Fibroblast of lung (primary cell): Measurements from ENCODE around the gene SLC30A5. TPM values are rescaled to one million over a fixed set of nuclear protein-coding genes. Genes with fewer than 3 reads are reported as not detected.

Experiments
- DNase-seq, 2 donors: peaks; one replicate each; pipeline versions ENCODE4 v3.0.0 to v3.0.0-alpha.2; 2010; ENCODE audit warnings: low read depth in 2 of 2
- H2AFZ ChIP-seq: 2 replicates; pipeline ENCODE4 v1.5.1; 2012; ENCODE audit warnings: low read length, control low read depth, inconsistent platforms
- H3K27ac ChIP-seq: 2 replicates; pipeline ENCODE4 v1.5.1; 2011; ENCODE audit warnings: low read length, control low read depth; ENCODE audit not compliant: insufficient read depth
- H3K27me3 ChIP-seq: 2 replicates; pipeline ENCODE4 v1.5.1; 2011; ENCODE audit warnings: mild to moderate bottlenecking, low read length; ENCODE audit not compliant: control insufficient read depth, insufficient read depth
- H3K36me3 ChIP-seq: 2 replicates; pipeline ENCODE4 v1.5.1; 2011; ENCODE audit warnings: low read length; ENCODE audit not compliant: control insufficient read depth, insufficient read depth
- H3K4me1 ChIP-seq: 2 replicates; pipeline ENCODE4 v1.5.1; 2011; ENCODE audit warnings: low read length; ENCODE audit not compliant: control insufficient read depth, insufficient read depth; ENCODE audit errors: extremely low read depth
- H3K4me2 ChIP-seq: 2 replicates; pipeline ENCODE4 v1.5.1; 2011; ENCODE audit warnings: low read length, control low read depth; ENCODE audit not compliant: insufficient read depth; ENCODE audit errors: extremely low read depth
- H3K4me3 ChIP-seq, 4 experiments: fragments of 200-600 bp in 1 of 4; sonication (generic) in 1 of 4; replicated peaks in 1 of 4; 2 replicates each; pipeline ENCODE4 v1.5.1; 2011 to 2016; ENCODE audit warnings: low read length in 4 of 4, low read depth in 3 of 4, mild to moderate bottlenecking in 3 of 4, control low read depth in 2 of 4, inconsistent platforms in 1 of 4, mixed read lengths in 1 of 4; ENCODE audit not compliant: insufficient read depth in 1 of 4; ENCODE audit errors: control extremely low read depth in 1 of 4
- H3K79me2 ChIP-seq: 2 replicates; pipeline ENCODE4 v1.5.1; 2012; ENCODE audit warnings: mild to moderate bottlenecking, low read length, inconsistent platforms; ENCODE audit not compliant: control insufficient read depth, insufficient read depth
- H3K9ac ChIP-seq: 2 replicates; pipeline ENCODE4 v1.5.1; 2011; ENCODE audit warnings: mild to moderate bottlenecking, low read length, control low read depth; ENCODE audit not compliant: insufficient read depth
- H3K9me3 ChIP-seq: 2 replicates; pipeline ENCODE4 v1.5.1; 2012; ENCODE audit warnings: low read depth, low read length; ENCODE audit not compliant: control insufficient read depth, insufficient read depth
- H4K20me1 ChIP-seq: 2 replicates; pipeline ENCODE4 v1.5.1; 2011; ENCODE audit warnings: low read length; ENCODE audit not compliant: control insufficient read depth, insufficient read depth; ENCODE audit errors: extremely low read depth
- EZH2 ChIP-seq: IDR thresholded peaks from 2 replicates; pipeline ENCODE4 v1.5.1; 2012; ENCODE audit warnings: low read length, control low read depth, mild to moderate bottlenecking; ENCODE audit errors: missing control alignments
- polyA plus RNA-seq, 2 donors: library from polyadenylated mRNA; depleted of rRNA in 1 of 2; stranded (reverse) in 1 of 2; unstranded in 1 of 2; fragments of >200 nt; gene quantifications; 2 replicates each; pipeline ENCODE4 v1.2.1, GENCODE V29; 2011 to 2012; ENCODE audit warnings: missing spikeins in 1 of 2
- total RNA-seq: library from RNA; depleted of rRNA; stranded (reverse); fragments of >200 nt; gene quantifications from 2 replicates; pipeline ENCODE4 v1.2.1, GENCODE V29; 2014
- TF ChIP-seq, protein P1 (sequence below), 2 donors: IDR thresholded peaks in 1 of 2; conservative IDR thresholded peaks in 1 of 2; 1 replicate in 1 of 2; 2 replicates in 1 of 2; pipeline ENCODE4 v1.5.1; 2011 to 2012; ENCODE audit warnings: low read length in 2 of 2, control low read depth in 1 of 2, inconsistent platforms in 1 of 2, low read depth in 1 of 2, mild to moderate bottlenecking in 1 of 2

Gene SLC30A5
- total and polyA plus RNA-seq, 2 donors (not counting 1 experiment from before 2014, with no cell fraction given): 48.0 to 97.1 TPM

DNA sequence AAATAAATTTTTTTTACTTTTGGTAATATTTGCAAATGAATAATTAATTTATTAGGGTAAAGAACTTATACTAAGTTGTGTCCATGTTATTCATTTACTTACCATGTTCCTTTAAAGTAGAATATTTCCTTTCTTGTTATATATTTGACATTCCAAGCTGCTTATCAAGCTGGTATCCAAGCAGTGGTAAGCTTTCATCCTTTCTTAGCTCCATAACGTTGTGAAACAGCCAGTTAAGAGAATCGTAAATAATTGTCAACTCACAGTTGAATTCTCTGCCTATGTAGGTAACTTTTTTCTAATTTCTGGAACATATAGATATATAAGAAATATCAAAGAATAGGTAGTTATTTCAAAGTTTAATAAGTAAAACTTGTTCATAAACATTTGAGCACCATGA, 36.4 kb downstream of the SLC30A5 start:
- Histone ChIP-seq H2AFZ (no peak overlapping the region), H3K27ac (no peak overlapping the region), H4K20me1 (no peaks in the 10 kb centered on the region), H3K27me3 (no peaks in the 10 kb centered on the region), H3K4me1 (no peaks in the 10 kb centered on the region), H3K79me2 (no peaks in the 10 kb centered on the region), H3K36me3 (no peaks in the 10 kb centered on the region), H3K9me3 (no peaks in the 10 kb centered on the region), H3K4me3 (no peak overlapping the region), H3K9ac (no peak overlapping the region), H3K4me2 (no peak overlapping the region)
- TF ChIP-seq, protein P1, sequence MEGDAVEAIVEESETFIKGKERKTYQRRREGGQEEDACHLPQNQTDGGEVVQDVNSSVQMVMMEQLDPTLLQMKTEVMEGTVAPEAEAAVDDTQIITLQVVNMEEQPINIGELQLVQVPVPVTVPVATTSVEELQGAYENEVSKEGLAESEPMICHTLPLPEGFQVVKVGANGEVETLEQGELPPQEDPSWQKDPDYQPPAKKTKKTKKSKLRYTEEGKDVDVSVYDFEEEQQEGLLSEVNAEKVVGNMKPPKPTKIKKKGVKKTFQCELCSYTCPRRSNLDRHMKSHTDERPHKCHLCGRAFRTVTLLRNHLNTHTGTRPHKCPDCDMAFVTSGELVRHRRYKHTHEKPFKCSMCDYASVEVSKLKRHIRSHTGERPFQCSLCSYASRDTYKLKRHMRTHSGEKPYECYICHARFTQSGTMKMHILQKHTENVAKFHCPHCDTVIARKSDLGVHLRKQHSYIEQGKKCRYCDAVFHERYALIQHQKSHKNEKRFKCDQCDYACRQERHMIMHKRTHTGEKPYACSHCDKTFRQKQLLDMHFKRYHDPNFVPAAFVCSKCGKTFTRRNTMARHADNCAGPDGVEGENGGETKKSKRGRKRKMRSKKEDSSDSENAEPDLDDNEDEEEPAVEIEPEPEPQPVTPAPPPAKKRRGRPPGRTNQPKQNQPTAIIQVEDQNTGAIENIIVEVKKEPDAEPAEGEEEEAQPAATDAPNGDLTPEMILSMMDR (conservative IDR thresholded peaks at IDR 0.05 in 1 of 2, IDR thresholded peaks at IDR 0.05 in 1 of 2; ENCODE audit: low read depth in 1 of 2, low read length in 2 of 2): no peak
- TF ChIP-seq EZH2: no peak
- no peak for DNase-seq

DNA sequence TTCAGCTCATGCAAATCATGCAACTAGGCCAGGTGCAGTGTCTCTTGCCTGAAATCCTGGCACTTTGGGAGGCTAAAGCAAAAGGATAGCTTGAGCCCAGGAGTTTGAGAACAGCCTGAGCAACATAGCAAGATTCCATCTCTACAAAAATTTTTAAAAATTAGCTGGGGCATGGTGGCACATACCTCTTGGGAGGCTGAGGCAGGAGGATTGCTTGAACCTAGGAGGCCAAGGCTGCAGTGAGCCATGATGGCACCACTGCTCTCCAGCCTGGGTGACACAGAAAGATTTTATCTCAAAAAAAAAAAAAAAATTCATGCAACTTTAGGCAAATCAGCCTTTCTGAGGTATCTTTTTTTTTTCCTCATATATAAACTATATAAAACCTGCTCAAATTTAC, 37.5 kb downstream of the SLC30A5 start:
- Histone ChIP-seq H3K4me1 (no peaks in the 10 kb centered on the region), H3K4me3 (no peak overlapping the region), H3K4me2 (no peak overlapping the region), H2AFZ (no peak overlapping the region), H4K20me1 (no peaks in the 10 kb centered on the region), H3K27ac (no peak overlapping the region), H3K36me3 (no peaks in the 10 kb centered on the region), H3K27me3 (no peaks in the 10 kb centered on the region), H3K79me2 (no peaks in the 10 kb centered on the region), H3K9ac (no peak overlapping the region), H3K9me3 (no peaks in the 10 kb centered on the region)
- no peak for DNase-seq
- TF ChIP-seq, protein P1 (conservative IDR thresholded peaks at IDR 0.05 in 1 of 2, IDR thresholded peaks at IDR 0.05 in 1 of 2; ENCODE audit: low read depth in 1 of 2, low read length in 2 of 2): no peak
- no peak for TF ChIP-seq EZH2

DNA sequence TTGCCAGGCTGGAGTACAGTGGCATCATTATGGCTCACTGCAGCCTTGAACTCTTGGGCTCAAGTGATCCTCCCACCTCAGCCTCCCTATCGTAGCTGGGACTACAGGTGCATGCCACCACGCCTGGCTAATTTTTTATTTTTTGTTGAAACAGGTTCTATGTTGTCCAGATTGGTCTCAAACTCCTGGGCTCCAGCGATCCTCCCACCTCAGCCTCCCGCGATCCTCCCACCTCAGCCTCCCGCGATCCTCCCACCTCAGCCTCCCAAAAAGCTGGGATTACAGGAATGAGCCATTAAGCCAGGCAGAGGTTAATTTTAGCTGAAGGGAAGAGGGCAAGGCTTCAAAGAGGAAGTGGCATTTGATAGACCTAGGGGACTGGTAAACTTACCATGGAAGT, 40.3 kb downstream of the SLC30A5 start:
- Histone ChIP-seq H3K79me2 (no peaks in the 10 kb centered on the region), H3K4me3 (no peak overlapping the region), H3K4me2 (no peak overlapping the region), H2AFZ (no peak overlapping the region), H3K9ac (no peak overlapping the region), H3K9me3 (no peaks in the 10 kb centered on the region), H3K27ac (no peak overlapping the region), H4K20me1 (no peaks in the 10 kb centered on the region), H3K36me3 (no peaks in the 10 kb centered on the region), H3K4me1 (no peaks in the 10 kb centered on the region), H3K27me3 (no peaks in the 10 kb centered on the region)
- TF ChIP-seq EZH2: no peak
- TF ChIP-seq, protein P1 (conservative IDR thresholded peaks at IDR 0.05 in 1 of 2, IDR thresholded peaks at IDR 0.05 in 1 of 2; ENCODE audit: low read depth in 1 of 2, low read length in 2 of 2): no peak
- DNase-seq: no peak
